ENCODE measurements around the gene MPRIP.

Gene MPRIP

DNA sequence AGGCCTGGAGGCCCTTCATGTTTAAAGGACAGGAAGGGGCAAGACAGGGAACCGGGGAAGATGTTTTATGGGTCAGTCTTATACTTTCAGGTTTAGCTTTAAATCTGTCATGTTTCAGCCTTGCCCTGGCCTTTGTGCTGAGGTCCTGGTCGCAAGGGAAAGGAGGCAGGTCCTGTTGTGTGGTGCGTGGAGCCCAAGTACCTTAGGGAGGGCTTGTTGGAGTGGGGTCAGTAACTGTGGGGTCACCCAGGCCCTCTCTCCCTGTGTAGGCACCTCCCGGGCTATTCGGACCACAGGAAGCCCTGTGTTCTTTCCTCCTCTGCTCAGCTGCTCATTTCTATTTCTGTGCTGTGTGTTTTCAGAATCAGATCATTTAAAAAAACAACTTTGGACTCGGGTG, 42.7 kb downstream of the MPRIP start:
- DNase-seq, result no peak

DNA sequence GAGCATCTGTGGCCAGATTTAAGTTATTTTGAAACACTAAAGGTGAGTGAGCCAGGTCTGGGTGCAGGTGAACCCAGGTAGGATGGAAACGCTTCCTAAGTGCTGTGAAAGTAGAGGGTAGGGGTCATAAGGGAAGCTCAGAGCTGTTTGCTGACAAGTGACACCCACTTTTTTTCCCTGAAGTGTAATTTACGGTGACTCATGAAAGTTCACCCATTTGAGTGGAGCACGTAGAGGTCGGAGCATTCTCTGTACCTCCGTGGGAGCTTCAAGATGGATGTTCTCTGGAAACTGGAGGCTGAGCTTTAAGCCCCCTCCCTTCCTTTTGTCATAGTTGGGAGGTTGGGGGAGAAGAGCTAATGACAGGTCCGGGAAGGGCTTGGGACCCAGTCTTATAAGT, 44.3 kb downstream of the MPRIP start:
- DNase-seq, result no peak

DNA sequence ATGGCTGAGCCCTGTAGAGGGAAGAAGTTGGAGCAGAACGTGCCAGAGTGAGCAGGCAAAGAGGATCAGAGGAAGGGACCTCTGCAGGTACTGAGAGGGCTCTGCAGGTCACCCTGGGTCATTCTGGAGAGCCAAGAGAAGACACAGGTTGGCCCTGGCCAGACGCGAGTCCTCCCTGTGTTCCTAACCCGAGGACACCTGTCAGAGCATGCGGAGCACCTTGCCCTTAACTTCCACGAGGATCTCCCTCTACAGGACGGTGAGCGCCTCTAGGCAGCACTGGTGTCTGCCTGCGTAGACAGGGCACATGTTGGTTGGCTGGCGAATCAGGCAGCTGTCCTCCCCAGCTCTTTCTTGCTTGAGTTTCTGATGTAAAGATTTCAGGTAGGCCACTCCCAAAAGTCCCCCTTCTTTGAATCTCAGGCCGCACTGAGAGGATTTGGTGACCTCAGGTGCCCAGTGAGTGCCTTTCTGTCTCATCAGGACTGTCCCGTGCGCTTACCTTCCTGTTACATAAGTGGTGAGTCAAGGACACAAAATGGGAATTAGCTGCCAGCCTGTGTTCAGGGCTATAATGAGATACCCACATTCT, 45.3 kb downstream of the MPRIP start:
- DNase-seq, result no peak

DNA sequence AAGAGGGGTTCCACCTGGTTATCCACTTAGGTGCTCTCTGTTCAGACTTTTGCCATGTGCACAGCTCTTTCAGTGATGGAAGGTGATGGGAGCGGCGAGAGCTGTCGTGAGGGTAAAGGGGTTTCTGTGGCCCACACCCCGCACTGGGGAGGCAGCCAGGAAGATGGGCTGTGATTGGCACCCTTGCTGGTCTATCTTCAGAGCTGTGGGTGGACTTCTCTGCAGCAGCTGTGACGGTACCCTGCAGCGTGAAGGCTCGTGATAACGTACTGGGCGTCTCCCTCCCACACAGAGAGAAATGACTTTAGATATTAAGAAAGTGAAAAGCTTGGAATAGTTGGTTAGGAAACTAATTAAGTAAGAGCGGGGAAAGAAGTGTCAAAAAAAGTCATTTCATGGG, 45.8 kb downstream of the MPRIP start:
- peak in 4 of 51 donors; percentile 21 to 43 (median 26) for DNase-seq

DNA sequence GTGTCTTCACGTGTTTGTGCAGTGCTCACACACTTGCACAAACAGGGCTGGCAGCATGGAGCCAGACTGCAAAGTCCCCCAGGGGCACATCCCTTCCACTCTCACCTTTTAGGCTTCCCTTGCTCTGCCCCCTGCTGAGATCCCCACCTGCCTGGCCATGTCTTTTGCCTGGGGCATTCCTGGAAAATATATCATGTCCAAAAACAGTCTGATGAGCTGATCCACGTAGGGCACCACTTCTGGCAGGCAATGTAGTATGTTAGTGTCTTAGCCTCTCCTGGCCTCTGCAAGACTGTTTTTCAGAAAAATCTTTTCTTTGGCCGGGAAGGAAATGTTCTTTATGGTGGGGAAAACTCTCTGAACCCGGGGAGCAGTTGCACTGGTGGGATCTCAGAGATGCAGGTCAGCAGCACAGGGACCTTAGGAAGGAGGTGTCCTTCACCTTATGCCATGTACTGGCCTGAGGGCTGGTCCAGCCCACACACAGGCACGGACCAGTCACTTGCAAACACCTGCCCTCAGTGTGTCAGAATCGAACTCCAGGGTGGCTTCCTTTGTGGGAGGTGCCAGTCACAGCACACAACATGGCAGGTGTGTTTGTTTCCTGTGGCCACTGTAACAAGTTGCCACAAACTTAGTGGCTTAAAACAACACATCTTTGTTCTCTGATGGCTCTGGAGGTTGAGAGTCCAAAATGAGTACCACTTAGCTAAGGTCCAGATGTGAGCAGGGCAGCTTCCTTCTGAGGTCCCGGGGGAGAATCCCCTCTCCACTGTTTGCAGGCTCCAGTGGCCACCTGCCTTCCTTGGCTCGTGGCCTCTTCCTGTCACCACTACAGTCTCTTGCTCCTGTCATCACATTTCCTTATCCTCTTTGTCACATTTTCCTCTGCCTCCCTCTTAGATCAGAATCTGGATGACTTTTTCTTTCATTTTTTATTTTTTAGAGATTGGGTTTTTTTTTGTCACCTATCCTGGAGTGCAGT, 46.6 kb downstream of the MPRIP start:
- DNase-seq, result no peak

GRCh38 chr17:17089796-17090641, 47.8 kb downstream of the MPRIP start:
- no peak for DNase-seq

GRCh38 chr17:17090642-17091103, 48.4 kb downstream of the MPRIP start:
- no peak for DNase-seq

- no peak for DNase-seq
Observed at GRCh38 chr17:17091276-17091675, 49.0 kb downstream of the MPRIP start.

DNA sequence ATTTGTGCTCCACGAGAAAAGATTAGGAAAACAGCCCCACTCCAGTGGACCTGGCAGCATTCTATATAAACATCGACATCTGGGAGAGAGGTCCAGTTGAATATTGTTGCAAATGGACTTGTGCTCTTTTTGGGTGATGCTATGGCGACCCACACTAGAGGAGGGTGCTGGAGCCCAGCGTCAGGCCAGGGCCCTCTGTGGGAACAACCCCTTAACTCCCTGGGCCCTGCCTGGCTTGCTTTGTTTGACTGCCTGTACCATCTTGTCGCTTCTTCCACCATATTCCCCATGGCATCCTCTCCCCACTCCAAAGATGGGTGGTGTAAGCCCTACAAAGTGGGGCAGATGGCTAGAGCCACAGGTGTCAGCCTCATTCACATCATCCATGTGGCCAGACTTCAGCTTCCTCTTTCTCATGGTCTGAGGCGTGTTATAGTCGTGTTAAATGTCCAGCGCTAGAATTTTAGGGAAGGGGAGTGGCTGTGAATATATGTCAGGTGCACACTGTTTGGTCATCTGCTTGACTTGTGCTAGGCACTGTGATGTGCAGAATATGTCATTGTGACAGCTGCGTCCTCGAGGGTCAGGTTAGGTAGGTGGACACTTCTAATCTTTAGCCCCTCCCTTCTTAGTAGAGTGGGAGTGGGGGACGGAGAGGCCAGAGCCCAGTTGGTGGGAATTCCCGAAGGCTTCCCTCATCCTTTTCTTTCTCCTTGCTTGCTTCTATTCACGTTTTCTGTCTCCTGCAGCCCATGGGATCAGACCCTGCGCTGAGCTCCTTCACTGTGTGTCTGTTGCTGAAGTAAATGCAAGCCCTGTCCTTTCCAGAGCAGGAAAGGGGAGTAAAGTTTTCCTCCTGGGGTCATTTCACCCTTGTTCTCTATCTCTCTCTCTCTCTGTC, 49.8 kb downstream of the MPRIP start:
- DNase-seq, result no peak

DNA sequence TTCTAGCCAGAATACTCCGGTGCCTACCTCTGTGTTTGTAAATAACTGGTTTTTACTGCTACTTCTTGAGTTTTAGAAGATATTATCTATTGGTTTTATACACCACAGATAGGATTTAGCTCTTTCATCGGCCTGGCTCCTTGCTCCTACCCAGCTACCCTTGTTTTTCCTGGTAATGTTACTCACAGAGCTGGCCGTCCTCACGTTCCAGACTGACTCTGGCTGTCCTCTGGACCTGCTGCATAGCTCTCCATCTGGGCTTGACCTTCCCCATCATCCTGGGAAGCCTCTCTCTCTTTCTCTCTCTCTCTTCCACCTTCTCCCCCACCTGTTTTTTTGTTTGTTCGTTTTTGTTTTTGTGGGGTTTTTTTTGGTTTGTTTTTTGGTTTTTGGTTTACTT, 51.5 kb downstream of the MPRIP start:
- no peak for DNase-seq

- DNase-seq, result peak in 1 of 51 donors; percentile 18
Observed at GRCh38 chr17:17096438-17097178, 54.4 kb downstream of the MPRIP start.

DNA sequence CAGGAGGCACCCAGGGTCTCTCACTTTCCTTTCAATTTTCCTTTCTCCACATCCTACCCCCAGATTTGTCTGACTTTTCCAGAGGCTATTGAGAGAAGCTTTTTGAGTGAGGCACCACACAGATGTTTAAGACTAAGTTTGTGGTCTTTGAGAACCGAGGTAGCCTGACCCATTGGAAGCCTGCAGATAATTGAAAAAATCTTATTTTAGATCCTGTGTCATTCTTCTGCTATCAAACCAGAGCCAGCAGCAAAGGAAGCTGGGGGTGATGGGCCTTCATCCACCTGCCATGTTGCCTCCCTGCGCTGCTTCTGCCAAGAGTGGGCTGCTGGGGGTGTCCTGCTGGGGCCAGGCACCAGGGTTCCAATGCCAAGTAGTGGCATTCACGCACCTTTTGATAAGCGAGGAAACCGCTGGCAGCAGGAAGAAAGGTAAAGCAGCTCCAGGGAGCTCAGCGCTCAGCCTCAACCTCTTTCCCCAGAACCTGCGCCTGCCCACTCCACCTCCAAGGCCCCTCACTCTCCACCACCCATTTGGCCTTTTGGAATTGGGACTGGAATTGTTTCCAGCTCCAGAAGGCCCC, 55.6 kb downstream of the MPRIP start:
- no peak for DNase-seq

DNA sequence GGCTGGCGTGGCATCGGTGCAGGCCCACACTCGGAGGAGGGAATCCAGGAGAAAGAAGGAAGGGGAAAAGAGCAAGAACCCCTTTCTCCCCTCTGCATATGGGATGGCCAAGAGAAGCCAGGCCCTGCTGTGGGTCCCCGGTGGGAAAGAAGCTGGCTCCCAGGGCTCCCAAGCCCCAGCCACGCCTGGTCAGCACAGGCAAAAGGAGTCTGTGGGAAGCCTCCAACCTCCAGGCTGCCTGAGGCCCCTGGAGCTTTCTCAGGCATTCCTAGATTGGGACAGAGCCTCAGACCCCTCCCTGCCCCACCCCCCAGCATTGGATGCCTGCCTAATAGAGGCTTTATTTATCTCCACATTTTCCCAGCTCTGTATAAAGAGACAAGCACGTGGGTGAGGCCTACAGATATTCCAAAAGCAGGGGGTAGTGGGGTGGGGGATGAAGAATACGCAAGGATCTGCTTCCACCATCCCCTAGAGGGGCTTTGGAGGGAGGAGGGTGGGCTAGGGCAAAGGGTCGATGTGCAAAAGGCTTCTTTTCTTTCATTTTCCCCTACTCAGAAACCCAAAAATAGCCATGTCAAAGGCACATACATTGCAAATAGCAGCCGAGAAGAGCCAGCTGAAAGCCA, 56.4 kb downstream of the MPRIP start:
- no peak for DNase-seq

DNA sequence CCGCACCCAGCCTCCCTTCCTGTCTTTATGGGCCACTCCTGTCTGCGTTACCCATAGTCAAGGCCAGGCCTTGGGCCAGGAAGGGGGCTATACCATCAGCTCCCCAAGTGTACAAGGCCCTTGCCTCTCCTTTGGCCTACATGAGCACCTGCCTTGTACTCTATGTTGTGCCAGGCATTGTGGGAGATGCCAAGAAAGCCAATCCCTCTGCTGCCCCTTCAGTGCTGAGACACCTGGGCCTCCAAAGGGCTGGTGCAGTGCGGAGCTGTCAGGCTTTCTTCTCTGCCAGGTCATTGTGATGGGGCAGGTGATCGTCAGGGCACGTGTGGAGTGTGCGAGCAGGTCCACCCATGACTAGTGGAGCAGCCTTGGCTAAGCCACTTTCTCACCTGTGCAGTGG, 59.9 kb downstream of the MPRIP start:
- DNase-seq, result no peak

GRCh38 chr17:17103160-17103559, 60.9 kb downstream of the MPRIP start:
- no peak for DNase-seq

DNA sequence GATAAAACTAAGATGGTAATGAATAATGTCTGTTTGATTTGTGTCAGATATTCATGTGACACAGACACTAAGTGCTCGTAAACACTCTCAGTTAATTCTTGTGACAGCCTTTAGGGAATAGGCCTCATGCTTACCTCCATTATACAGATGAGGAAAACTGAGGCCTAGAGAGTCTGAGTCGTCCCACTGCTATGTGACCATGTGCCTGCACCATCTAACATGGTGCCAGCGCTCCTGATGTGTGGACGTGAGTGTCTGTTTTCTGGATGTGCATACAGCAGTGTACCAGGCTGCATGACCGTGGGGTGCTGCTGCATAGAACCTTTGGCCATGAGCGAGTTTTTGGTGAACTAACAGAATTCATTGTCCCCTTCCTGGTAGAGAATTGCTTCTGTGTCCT, 61.8 kb downstream of the MPRIP start:
- no peak for DNase-seq

- peak in 27 of 51 donors; percentile 15 to 67 (median 31) for DNase-seq
Observed at GRCh38 chr17:17104494-17104893, 62.2 kb downstream of the MPRIP start.

DNA sequence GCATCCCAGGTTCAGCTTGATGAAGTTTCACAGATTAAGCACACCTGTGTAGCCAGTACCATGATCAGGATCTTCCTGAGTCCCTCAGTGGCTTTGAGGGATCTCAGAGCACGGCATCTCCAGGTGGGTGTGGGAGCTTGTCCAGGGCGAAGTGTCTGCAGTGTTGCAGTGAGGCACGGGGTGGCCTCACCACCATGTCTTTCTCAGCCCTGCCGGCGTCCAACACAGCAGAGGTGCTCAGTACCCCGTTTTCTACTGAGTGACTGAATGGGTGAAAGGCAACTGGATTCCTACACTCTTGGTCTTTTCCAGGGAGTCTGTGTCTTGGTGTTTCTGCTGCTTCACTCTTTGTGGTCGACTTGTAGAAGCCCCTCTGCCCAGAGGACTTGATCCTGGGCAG, 63.7 kb downstream of the MPRIP start:
- no peak for DNase-seq

DNA sequence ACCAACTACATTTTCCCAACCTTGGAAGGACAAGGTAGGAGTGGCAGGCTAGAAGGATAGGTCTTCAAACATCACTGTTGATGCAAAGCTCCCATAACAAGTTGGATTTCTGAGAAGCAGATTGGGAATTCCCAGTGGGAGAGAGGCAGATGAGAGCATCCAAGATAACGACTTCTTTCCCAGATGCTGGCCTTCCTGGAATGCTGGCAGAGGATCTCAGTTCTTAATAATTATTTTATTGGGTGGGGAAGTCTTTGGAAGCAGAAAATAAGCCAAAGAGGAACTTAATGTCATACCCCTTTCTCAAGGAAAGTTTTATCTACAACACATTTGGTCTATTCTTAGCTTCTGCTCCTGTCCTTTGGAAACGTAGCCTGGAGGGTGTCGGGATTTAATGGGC, 64.5 kb downstream of the MPRIP start:
- no peak for DNase-seq

Data from hypothalamus (tissue), 51 donors.